GM12864 (cell line): ENCODE results near the gene STXBP5.

Source experiments
- DNase-seq: peaks from one replicate; pipeline ENCODE4 v3.0.0-alpha.2; 2011; ENCODE audit warnings: low read depth
- H3K4me3 ChIP-seq: 2 replicates; pipeline ENCODE4 v1.5.1; 2011; ENCODE audit warnings: mild to moderate bottlenecking, low read depth, low read length, control low read depth
- CTCF ChIP-seq: IDR thresholded peaks from 2 replicates; pipeline ENCODE4 v1.5.1; 2011; ENCODE audit warnings: low read depth, mild to moderate bottlenecking, moderate library complexity, low read length, control low read depth, inconsistent platforms; ENCODE audit errors: missing control alignments

STXBP5 gene

GRCh38 chr6:147321260-147321659, 117.0 kb downstream of the STXBP5 start:
- DNase-seq = no peak
- TF ChIP-seq CTCF = no peak
- H3K4me3 ChIP-seq = no peak overlapping the region; the same call in 1 of the 2 replicates

GRCh38 chr6:147322299-147323162, 118.3 kb downstream of the STXBP5 start:
- TF ChIP-seq CTCF = no peak
- H3K4me3 ChIP-seq = peak overlapping the region; percentile 54
- peak; percentile 66 for DNase-seq

- DNase-seq = no peak
- TF ChIP-seq CTCF = no peak
- no peak overlapping the region for H3K4me3 ChIP-seq
Measured at GRCh38 chr6:147325557-147325956, 121.3 kb downstream of the STXBP5 start.

- no peak for TF ChIP-seq CTCF
- no peak for DNase-seq
- no peak overlapping the region for H3K4me3 ChIP-seq
Measured at GRCh38 chr6:147331401-147331800, 127.2 kb downstream of the STXBP5 start.

- DNase-seq = no peak
- TF ChIP-seq CTCF = no peak
- H3K4me3 ChIP-seq = no peak overlapping the region
Measured at GRCh38 chr6:147337921-147338320, 133.7 kb downstream of the STXBP5 start.

- TF ChIP-seq CTCF = no peak
- H3K4me3 ChIP-seq = no peak overlapping the region
- no peak for DNase-seq
Measured at GRCh38 chr6:147341486-147341885, 137.3 kb downstream of the STXBP5 start.

- no peak overlapping the region for H3K4me3 ChIP-seq
- DNase-seq = no peak
- no peak for TF ChIP-seq CTCF
Measured at GRCh38 chr6:147345902-147346301, 141.7 kb downstream of the STXBP5 start.
